ENCODE data around the gene CCDC110. TPM values are rescaled to one million over a fixed set of nuclear protein-coding genes. Genes with fewer than 3 reads are reported as not detected.
"Not testable (repeated sequence)": the region's sequence is repeated elsewhere in the genome, so short reads cannot be mapped to it uniquely, and the experiment has no call there.

CCDC110 gene
- 1 to 10 TPM; 1.6 to 2.0 TPM for total RNA-seq
- long read RNA-seq, partial matches to known transcripts: 0 of 1 reads
- long read RNA-seq, other reads (novel, unspliced or antisense): 0 of 1 reads

DNA sequence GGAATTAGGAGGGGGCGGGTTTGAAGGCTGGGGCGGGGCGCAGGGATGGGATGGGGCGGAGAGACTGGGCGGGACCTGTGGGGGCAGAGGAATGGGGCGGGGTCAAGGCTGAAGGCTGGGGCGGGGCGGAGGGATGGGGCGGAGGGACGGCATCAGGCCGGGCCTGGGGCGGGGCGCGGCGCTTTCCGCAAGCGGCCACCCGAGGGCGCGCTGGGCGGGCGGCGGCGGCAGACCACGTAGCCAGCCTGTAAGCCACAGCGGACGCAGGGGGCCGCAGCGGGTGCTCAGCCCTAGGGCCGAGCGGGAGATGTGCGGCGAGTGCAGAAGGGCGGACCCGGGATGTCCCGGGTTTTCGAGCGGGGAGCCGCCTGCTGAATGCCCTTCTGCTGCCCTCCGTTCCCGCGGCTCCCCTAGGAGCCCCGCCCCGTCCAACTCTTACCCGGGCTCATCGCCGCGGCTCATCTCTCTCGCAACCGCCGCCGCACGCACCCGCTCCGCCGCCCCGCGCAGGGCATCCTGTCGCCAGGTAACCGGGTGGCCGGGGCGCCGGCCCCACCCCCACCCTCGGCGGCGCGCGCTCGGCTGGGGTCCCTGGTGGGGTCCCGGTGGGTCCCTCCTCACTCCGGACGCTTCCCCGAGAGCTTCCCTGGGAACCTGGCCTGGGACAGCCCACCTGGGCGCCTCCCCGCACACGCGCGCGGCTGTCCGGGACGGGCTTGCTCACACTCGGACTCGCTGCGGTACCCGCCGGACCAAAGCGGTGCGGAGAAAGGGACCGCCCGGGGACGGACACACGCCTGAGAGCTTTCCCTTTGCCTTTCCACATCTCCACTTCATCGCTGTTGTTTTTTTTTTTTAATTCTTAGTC lies at the start of gene CCDC110:
Gene CCDC110, minus strand, starts transcription at position 499 of the 868 bp plus-strand sequence. Its CDS starts 50 bp downstream, at position 449.
- DNase-seq: peak; percentile 95
- intact Hi-C loops (cut with DNase I): loop anchor here (5.0 to 10.0 kb wide), 2 partner anchors 126 to 563 kb away; no protein-coding TSS in a partner anchor
- peak; percentile 99 for ATAC-seq

DNA sequence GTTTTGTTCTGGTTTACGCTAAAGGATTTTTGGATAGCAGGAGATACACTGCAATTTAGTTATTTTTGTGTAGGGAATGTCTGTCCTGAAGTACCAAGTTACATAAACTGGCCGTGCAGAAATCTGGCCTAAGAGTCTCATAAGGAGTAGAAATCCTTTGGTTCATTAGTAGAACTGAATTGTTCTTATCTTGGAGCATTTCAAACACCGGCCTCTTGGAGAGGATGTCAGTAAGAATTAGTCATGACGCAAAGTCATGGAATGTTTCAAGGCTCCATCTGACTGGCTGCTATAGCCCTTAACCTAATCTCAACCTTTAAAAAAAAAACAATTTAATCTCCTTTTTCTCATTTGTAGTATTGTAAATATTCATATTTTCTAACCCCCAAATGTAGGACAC lies 48.6 kb upstream of the CCDC110 start:
- peak; percentile 80 to 90 for ATAC-seq
- no peak for DNase-seq
- intact Hi-C loops (cut with DNase I): no loop called here

- no peak for DNase-seq
- intact Hi-C loops (cut with DNase I): no loop called here
Observed at GRCh38 chr4:185518494-185518893, 47.0 kb upstream of the CCDC110 start.

GRCh38 chr4:185518069-185518468 lies 46.5 kb upstream of the CCDC110 start:
- no peak for DNase-seq
- ATAC-seq: no peak
- intact Hi-C loops (cut with DNase I): no loop called here

More at GRCh38 chr4:185518494-185518893, 47.0 kb upstream of the CCDC110 start:
- ATAC-seq: no peak

- no peak for DNase-seq
- intact Hi-C loops (cut with DNase I): no loop called here
- ATAC-seq: no peak
Observed at GRCh38 chr4:185515248-185515647, 43.7 kb upstream of the CCDC110 start.

DNA sequence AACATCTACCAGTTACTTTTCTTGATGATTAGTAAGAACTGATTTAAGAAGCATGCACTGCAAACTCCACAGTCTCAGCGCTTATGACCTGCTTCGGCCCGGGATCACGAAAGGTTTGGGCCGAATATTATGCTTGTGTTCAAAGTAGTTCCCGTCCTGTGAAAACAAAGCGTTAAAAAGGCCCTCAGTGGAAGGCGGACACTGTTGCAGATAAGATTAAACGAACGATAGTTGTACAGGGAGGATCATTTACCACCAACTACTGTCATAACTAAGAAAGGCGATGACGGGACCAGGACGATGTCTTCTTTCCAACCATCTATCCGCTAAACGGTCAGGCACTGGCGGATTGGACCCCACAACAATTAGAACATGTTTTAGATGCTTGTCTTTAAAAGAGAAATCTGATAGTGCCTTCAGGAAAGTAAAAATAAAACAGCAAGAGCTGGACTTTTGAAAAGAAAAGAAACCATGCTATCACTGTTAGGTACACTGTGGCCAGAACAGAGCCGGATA lies 42.7 kb upstream of the CCDC110 start:
- ATAC-seq (peak in 1 of 2 donors; percentile 3), DNase-seq (no peak)
- intact Hi-C loops (cut with DNase I): no loop called here

- peak; percentile 58 to 68 for ATAC-seq
- no peak for DNase-seq
- intact Hi-C loops (cut with DNase I): no loop called here
Observed at GRCh38 chr4:185513489-185514181, 42.1 kb upstream of the CCDC110 start.

GRCh38 chr4:185512516-185512915 lies 41.0 kb upstream of the CCDC110 start:
- DNase-seq: no peak
- ATAC-seq: peak in 1 of 2 donors; percentile 6
- intact Hi-C loops (cut with DNase I): no loop called here

DNA sequence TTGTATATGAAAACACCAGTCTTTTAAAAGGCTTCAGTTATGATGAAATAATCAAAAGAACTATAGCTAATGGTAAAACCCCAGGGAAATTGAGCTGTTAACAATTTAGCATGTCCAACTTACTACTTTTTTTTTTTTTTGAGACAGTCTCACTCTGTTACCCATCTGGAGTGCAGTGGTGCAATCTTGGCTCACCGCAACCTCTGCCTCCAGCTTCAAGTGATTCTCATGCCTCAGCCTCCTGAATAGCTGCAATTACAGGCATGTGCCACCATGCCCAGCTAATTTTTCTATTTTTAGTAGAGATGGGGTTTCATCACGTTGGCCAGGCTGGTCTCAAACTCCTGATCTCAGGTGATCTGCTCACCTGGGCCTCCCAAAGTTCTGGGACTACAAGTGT lies 39.7 kb upstream of the CCDC110 start:
- DNase-seq; intact Hi-C loops (cut with DNase I); ATAC-seq: not testable (repeated sequence)

DNA sequence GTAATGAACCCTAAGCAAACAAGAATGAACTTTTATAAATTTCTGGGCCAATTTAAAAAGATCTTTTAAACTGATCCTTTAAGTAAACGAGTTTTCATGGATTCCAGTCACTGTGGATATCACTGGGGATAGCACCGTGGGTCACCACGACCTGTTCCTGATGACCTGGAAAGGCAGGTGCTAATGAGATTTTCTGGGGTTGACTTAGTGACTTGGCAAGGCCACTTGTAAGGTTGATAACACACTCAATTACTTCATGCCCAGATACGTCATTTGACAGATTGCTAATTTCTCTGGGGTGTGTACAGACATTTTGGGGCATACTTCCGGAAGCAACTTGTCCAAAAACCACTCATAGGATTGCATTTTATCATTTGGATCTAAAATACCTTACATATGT lies 39.3 kb upstream of the CCDC110 start:
- intact Hi-C loops (cut with DNase I): no loop called here
- ATAC-seq (no peak), DNase-seq (no peak)

DNA sequence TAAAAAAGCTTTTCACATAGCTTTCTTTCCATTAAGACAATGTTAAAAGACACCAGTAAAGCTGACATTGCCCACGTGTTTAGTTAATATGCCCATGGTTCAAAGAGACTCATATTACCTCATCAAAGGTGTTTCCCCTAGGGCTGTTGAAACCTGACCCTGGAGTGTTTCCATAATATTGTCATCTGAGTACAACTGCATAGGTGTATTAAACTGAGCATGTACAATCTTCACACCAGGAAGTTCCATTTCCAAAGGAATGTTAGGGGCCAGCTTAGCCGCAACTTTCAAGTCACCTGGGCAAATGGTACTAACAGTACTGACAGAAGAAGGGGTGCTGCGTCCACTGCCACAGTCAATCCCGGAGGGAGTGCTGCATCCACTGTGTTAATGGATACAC lies 36.6 kb upstream of the CCDC110 start:
- intact Hi-C loops (cut with DNase I): no loop called here
- ATAC-seq: no peak
- DNase-seq: no peak

DNA sequence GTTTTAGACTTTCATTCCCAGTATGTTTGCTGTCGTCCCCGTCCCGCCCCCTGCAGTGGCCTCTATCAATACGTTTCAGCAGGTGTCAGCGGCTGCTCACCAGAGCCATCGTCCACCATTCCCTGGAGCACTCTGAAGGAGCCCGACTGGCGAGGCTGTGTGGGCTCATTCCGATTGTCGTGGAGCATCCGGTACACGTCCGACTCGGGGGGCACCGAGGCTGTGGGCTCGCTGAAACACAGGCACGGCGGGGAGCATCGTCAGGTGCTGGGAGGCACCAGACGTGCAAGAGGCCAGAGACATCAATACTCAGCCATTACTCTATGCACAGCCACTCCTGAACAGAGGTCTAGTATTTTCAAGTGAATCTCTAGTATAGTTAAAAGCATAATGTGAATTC lies 34.9 kb upstream of the CCDC110 start:
- no peak for DNase-seq
- no peak for ATAC-seq
- intact Hi-C loops (cut with DNase I): no loop called here

DNA sequence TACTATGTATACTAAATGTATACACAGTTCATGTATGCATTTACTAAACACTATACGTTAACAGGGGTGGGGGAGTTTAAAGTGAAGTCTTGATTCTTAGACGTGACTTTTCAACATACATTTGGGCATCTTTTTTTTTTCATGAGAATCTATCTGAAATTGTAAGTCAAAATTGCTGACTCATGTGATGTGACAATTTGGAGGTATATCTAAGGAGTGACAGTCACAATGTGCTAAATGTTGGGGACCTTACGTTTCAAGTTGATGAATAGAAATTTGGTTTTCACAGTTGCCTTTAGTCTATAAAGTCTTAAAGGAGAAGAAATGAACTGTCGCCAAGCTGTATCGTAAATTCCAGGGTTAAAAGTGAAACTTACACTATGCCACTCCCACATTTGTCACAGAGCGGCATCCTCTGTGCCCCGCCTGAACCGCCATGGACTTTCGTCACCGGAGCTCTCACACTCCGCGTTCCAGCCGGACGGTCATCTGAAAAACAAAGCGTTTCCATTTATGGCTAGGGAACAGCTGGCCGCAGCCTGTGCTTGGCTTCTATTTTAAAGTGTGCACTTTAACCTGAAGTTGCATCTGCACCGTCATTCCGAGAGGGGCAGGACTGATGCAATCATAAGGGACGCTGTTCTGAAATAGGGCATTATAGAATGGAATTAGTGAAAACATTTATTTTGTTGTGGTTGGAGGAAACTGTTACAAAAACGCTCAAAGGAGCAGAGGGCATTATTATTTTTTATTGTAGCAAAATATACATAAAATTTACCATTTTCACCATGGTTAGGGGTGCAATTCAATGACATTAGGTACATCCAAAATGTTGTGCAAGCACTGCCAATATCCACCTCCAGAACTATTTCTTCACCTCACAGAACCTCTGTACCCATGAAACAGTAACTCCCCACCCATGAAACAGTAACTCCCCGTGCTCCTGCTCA lies 32.8 kb upstream of the CCDC110 start:
- intact Hi-C loops (cut with DNase I): no loop called here
- peak; percentile 82 to 95 for ATAC-seq
- peak; percentile 86 for DNase-seq

DNA sequence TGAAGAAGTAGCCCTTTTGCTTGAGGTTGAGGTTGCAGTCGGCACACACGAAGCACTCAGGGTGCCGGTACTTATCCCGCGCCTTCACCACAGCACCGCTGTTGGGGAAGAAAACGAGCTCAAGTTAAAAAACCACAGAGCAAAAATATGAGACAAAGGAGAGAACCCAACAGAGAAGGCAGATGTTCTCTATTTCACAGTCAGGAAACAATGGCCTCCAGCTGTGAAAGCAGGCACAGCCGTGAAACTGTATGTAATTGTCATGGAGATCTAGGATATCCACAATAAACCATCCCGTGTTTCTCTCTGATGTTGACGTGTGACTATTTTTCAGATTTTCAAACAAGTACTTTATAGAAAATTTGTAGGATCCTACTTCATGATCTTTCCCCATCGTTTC lies 30.9 kb upstream of the CCDC110 start:
- ATAC-seq: no peak
- DNase-seq: no peak
- intact Hi-C loops (cut with DNase I): no loop called here

DNA sequence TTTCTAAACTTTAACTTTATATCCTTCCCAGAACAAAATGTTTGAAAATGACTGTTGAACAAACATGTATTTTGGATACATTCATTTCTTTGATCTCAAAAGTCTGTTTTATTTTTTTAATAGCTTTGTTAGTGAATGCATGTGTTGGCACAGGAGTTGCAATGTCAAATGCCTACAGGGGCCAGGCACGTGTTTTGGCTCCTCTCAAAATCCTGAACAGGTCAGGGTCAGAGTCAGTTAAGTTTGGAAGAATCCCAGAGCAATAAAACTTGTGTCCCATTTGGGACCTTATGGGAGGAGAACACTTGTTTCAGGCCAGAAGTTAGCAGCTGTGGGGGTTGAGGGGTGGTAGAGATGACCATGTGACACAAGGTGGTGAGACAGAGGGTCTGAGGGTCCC lies 29.0 kb upstream of the CCDC110 start:
- no peak for DNase-seq
- no peak for ATAC-seq
- intact Hi-C loops (cut with DNase I): no loop called here

- DNase-seq (no peak), ATAC-seq (peak in 1 of 2 donors; percentile 2)
- intact Hi-C loops (cut with DNase I): no loop called here
Observed at GRCh38 chr4:185500035-185500434, 28.5 kb upstream of the CCDC110 start.

GRCh38 chr4:185488650-185489049 lies 17.1 kb upstream of the CCDC110 start:
- intact Hi-C loops (cut with DNase I): no loop called here
- ATAC-seq: no peak
- DNase-seq: no peak

DNA sequence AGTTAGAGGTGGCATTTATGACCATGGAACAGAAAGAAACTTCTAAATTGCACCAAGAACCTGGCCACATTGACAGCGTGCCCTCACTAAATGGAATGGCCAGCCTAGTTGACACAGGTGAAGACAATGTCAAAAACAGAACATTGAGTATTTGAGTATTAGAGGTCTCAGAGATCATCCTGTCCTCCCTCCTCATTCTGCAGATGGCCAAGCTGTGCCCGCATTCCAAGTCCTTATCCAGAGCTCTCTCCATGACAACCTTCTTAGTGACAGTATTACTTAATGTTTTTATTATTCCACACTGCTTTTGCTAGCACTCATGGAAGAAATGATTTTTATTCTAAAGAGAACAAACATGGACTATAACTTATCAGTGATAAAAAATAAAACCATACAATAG lies 9.9 kb upstream of the CCDC110 start:
- ATAC-seq (no peak), DNase-seq (no peak)
- intact Hi-C loops (cut with DNase I): no loop called here
